GM12878 (cell line): Measurements from ENCODE around the gene FANCC. TPM values are rescaled to one million over a fixed set of nuclear protein-coding genes. Genes with fewer than 3 reads are reported as not detected.

Experiments used
- ATAC-seq: fragments of 200-7000 bp; cut with Tn5 transposase; 3 replicates; pipeline ENCODE4 v1.9.1; 2020; ENCODE audit warnings: mild to moderate bottlenecking, moderate library complexity
- BruUV-seq: library from RNA; stranded (reverse); fragments of 400-500 nt; replicated peaks from 2 replicates; lab custom pipeline; 2021; lab: Mats Ljungman, UMichigan
- CTCF ChIA-PET: fragments of 300-600 bp; sonication (Branson Sonifier 250); formaldehyde crosslinking; extraction: SDS; loops from one replicate; lab custom pipeline; 2021; ENCODE audit warnings: inconsistent platforms; lab: Yijun Ruan, JAX
- POLR2A ChIA-PET: fragments of 350-600 bp; formaldehyde crosslinking; extraction: SDS; loops from one replicate; lab custom pipeline; 2021; ENCODE audit warnings: inconsistent platforms; lab: Charles Lee
- RAD21 ChIA-PET: fragments of 300-600 bp; sonication (Branson Sonifier 250); formaldehyde crosslinking; loops from one replicate; lab custom pipeline; 2023; ENCODE audit warnings: antibody characterized with exemption; ENCODE audit not compliant: unreplicated experiment; lab: Charles Lee
- SMC1A ChIA-PET: fragments of 300-600 bp; sonication (Branson Sonifier 250); formaldehyde crosslinking; loops from one replicate; lab custom pipeline; 2023; ENCODE audit not compliant: unreplicated experiment, uncharacterized antibody; lab: Charles Lee
- DNase-seq: peaks from one replicate; pipeline ENCODE4 v3.0.0-alpha.2; 2011; ENCODE audit warnings: low read depth, low spot score
- FAIRE-seq: peaks from 3 replicates; lab custom pipeline; 2011; peaks lifted over from hg19 to GRCh38; lab: Jason Lieb, UNC
- H2AFZ ChIP-seq: 2 replicates; pipeline ENCODE4 v1.6.0; 2011; ENCODE audit warnings: low read depth, low read length, control low read depth; ENCODE audit not compliant: control insufficient read depth
- H3K27ac ChIP-seq: 2 replicates; pipeline ENCODE4 v1.5.1; 2011; ENCODE audit warnings: control low read depth; ENCODE audit not compliant: control insufficient read depth, insufficient read depth
- H3K27me3 ChIP-seq, 2 experiments: replicated peaks in 1 of 2; 2 replicates each; pipeline versions ENCODE4 v1.6.0 to v1.6.1; 2011; ENCODE audit warnings: low read length in 1 of 2; ENCODE audit not compliant: control insufficient read depth in 2 of 2, insufficient read depth in 2 of 2
- H3K36me3 ChIP-seq, 2 experiments: 2 replicates each; pipeline ENCODE4 v1.5.1; 2011; ENCODE audit warnings: low read length in 1 of 2; ENCODE audit not compliant: control insufficient read depth in 2 of 2, insufficient read depth in 2 of 2
- H3K4me1 ChIP-seq: 2 replicates; pipeline ENCODE4 v1.6.1; 2011; ENCODE audit warnings: mild to moderate bottlenecking, low read length, moderate library complexity, mixed read lengths; ENCODE audit not compliant: control insufficient read depth, insufficient read depth
- H3K4me2 ChIP-seq: 2 replicates; pipeline ENCODE4 v1.6.0; 2011; ENCODE audit warnings: control low read depth; ENCODE audit not compliant: control insufficient read depth, insufficient read depth
- H3K4me3 ChIP-seq: fragments of 200-600 bp; sonication (generic); 2 replicates; pipeline ENCODE4 v1.5.1; 2016
- H3K79me2 ChIP-seq: 2 replicates; pipeline ENCODE4 v1.6.0; 2011; ENCODE audit warnings: low read length; ENCODE audit not compliant: control insufficient read depth, insufficient read depth
- H3K9ac ChIP-seq: 2 replicates; pipeline ENCODE4 v1.8.0; 2011; ENCODE audit warnings: low read length, control low read depth, mixed read lengths; ENCODE audit not compliant: control insufficient read depth, insufficient read depth
- H3K9me3 ChIP-seq: replicated peaks from 3 replicates; pipeline ENCODE4 v1.5.1; 2011; ENCODE audit warnings: mild to moderate bottlenecking, low read length; ENCODE audit not compliant: control insufficient read depth, insufficient read depth
- H4K20me1 ChIP-seq: 2 replicates; pipeline ENCODE4 v1.6.0; 2011; ENCODE audit not compliant: control insufficient read depth, insufficient read depth
- BCL3 ChIP-seq: IDR thresholded peaks from 2 replicates; pipeline ENCODE4 v1.6.1; 2011; ENCODE audit warnings: borderline replicate concordance, low read depth, mild to moderate bottlenecking, moderate library complexity, low read length; ENCODE audit not compliant: insufficient read depth, poor library complexity, severe bottlenecking
- BCLAF1 ChIP-seq: fragments of 450-650 bp; IDR thresholded peaks from 2 replicates; pipeline ENCODE4 v1.6.1; 2017; ENCODE audit warnings: antibody characterized with exemption, mild to moderate bottlenecking, moderate library complexity
- BHLHE40 ChIP-seq, 2 experiments: fragments of 450-650 bp in 1 of 2; IDR thresholded peaks; 2 replicates each; pipeline ENCODE4 v1.6.1; 2011 to 2017; ENCODE audit warnings: low read depth in 2 of 2, borderline replicate concordance in 1 of 2, improper control_type of control experiment in 1 of 2, low read length in 1 of 2, mild to moderate bottlenecking in 1 of 2
- EED ChIP-seq: sonication (generic); IDR thresholded peaks from 2 replicates; pipeline ENCODE4 v1.6.1; 2016; ENCODE audit warnings: antibody characterized with exemption, low read depth
- MAX ChIP-seq: IDR thresholded peaks from 2 replicates; pipeline ENCODE4 v1.6.1; 2012; ENCODE audit warnings: low read depth, low read length, improper control_type of control experiment
- NR2C2 ChIP-seq: IDR thresholded peaks from 2 replicates; pipeline ENCODE4 v1.6.1; 2011; ENCODE audit warnings: borderline replicate concordance, low read depth; ENCODE audit not compliant: control insufficient read depth, insufficient read length
- PKNOX1 ChIP-seq: fragments of 450-650 bp; IDR thresholded peaks from 2 replicates; pipeline ENCODE4 v1.6.1; 2016; ENCODE audit warnings: mild to moderate bottlenecking
- POLR2AphosphoS5 ChIP-seq: IDR thresholded peaks from 2 replicates; pipeline ENCODE4 v1.6.1; 2011; ENCODE audit warnings: mild to moderate bottlenecking, low read length, inconsistent platforms
- RAD51 ChIP-seq: fragments of 450-650 bp; IDR thresholded peaks from 2 replicates; pipeline ENCODE4 v1.6.1; 2016; ENCODE audit warnings: moderate library complexity, mild to moderate bottlenecking, inconsistent platforms
- SMARCA5 ChIP-seq: fragments of 450-650 bp; IDR thresholded peaks from 2 replicates; pipeline ENCODE4 v1.6.1; 2017; ENCODE audit warnings: mild to moderate bottlenecking
- STAT1 ChIP-seq: fragments of 450-650 bp; conservative IDR thresholded peaks from 2 replicates; pipeline ENCODE4 v1.6.1; 2014; ENCODE audit warnings: antibody characterized with exemption, mild to moderate bottlenecking
- STAT3 ChIP-seq: IDR thresholded peaks from 2 replicates; pipeline ENCODE4 v1.6.1; 2011; ENCODE audit warnings: low read depth, low read length, improper control_type of control experiment
- WRNIP1 ChIP-seq: IDR thresholded peaks from 2 replicates; pipeline ENCODE4 v1.6.1; 2011; ENCODE audit warnings: low read depth, low read length, improper control_type of control experiment, borderline replicate concordance
- YBX1 ChIP-seq: fragments of 450-650 bp; IDR thresholded peaks from 2 replicates; pipeline ENCODE4 v1.6.1; 2016; ENCODE audit warnings: antibody characterized with exemption
- ZBTB11 ChIP-seq: fragments of 450-650 bp; formaldehyde crosslinking; IDR thresholded peaks from 2 replicates; pipeline ENCODE4 v1.5.0; 2022; ENCODE audit warnings: mild to moderate bottlenecking, missing genetic modification characterization
- WGBS: methylation state at CpG from one replicate; pipeline ENCODE4 v1.1.6; 2016; ENCODE audit warnings: low lambda C conversion rate; ENCODE audit not compliant: insufficient replicate concordance, insufficient coverage; ENCODE audit errors: missing lambda C conversion rate; 5-methylcytosine and 5-hydroxymethylcytosine counted together
- in situ Hi-C: fragments of 300-500 bp; cut with MboI; formaldehyde crosslinking; loops from 9 replicates; pipeline ENCODE4 v1.14.3; 2018; ENCODE audit warnings: mixed read lengths
- intact Hi-C: fragments of 100-400 bp; cut with micrococcal nuclease; formaldehyde crosslinking; loops from one replicate; pipeline ENCODE4 v1.14.2; 2022; ENCODE audit not compliant: unreplicated experiment
- polyA plus RNA-seq, 11 experiments: library from polyadenylated mRNA; depleted of rRNA in 4 of 11; unstranded in 6 of 11; stranded (reverse) in 5 of 11; fragments of >200 nt; fragmentation: Nextera tagmentation in 4 of 11; fragmentation: Illumina TruSeq in 1 of 11; extraction: Ambion mirVana in 4 of 11; extraction: Trizol in 1 of 11; gene quantifications; 1 replicate in 1 of 11; 2 replicates in 10 of 11; pipeline versions ENCODE4 v1.2.1 to v1.2.3, GENCODE V29; 2011 to 2016; ENCODE audit warnings: inconsistent platforms in 2 of 11, missing spikeins in 2 of 11, low read depth in 1 of 11
- total RNA-seq, 4 experiments: library from RNA; depleted of rRNA in 3 of 4; stranded (reverse); fragments of >200 nt in 3 of 4; fragmentation: Illumina TruSeq in 1 of 4; extraction: Trizol in 1 of 4; gene quantifications; 2 replicates each; pipeline versions ENCODE4 v1.2.1 to v1.2.3, GENCODE V29; 2013 to 2021

Gene FANCC
- total and polyA plus RNA-seq, 10 of the 15 experiments (the other 5 are each of a cell fraction or from before 2014, with no cell fraction given): 1.2 to 16.8 (median 10.5) TPM

GRCh38 chr9:95060916-95061315 lies 256.6 kb downstream of the FANCC start:
- CTCF ChIA-PET: interaction anchor here (1.1 to 1.3 kb wide), 4 partner anchors 13 to 392 kb away, joined by 3 to 5 read pairs (median 4); no protein-coding TSS in a partner anchor
- SMC1A ChIA-PET: no interaction called here
- no peaks in the 10 kb centered on the region for H3K27me3 ChIP-seq
- no peak overlapping the region for H3K4me3 ChIP-seq
- 96% methylated on average over 2 of the region's 2 CpGs for whole genome bisulfite sequencing
- no peak overlapping the region for H3K4me2 ChIP-seq
- BruUV-seq: no TSS peak
- H3K4me1 ChIP-seq: no peaks in the 10 kb centered on the region
- no peak for FAIRE-seq
- RAD21 ChIA-PET: interaction anchor here (1.0 kb wide), 1 partner anchor 66 kb away, joined by 3 read pairs; no protein-coding TSS in a partner anchor
- ATAC-seq: no peak
- H3K9ac ChIP-seq: no peak overlapping the region
- no peak for DNase-seq
- no peaks in the 10 kb centered on the region for H4K20me1 ChIP-seq
- POLR2A ChIA-PET: no interaction called here
- no peaks in the 10 kb centered on the region for H3K9me3 ChIP-seq
- H3K79me2 ChIP-seq: no peaks in the 10 kb centered on the region
- no peak overlapping the region for H3K27ac ChIP-seq
- intact Hi-C loops (no loop called here), in situ Hi-C loops (no loop called here)
- H2AFZ ChIP-seq: no peak overlapping the region
- H3K36me3 ChIP-seq: peaks cover 4% of the 10 kb centered on the region in 2 experiments; a peak in 2 of 4 replicates
- TF ChIP-seq YBX1: no peak
- no peak for TF ChIP-seq RAD51
- TF ChIP-seq STAT3: no peak
- no peak for TF ChIP-seq SMARCA5
- TF ChIP-seq NR2C2: no peak
- no peak for TF ChIP-seq ZBTB11 (CRISPR knock-in tag)
- TF ChIP-seq STAT1: no peak
- TF ChIP-seq BCL3: no peak
- TF ChIP-seq POLR2AphosphoS5: no peak
- TF ChIP-seq MAX: no peak
- no peak for TF ChIP-seq WRNIP1
- TF ChIP-seq EED: no peak
- TF ChIP-seq BHLHE40 (IDR thresholded peaks at IDR 0.05; ENCODE audit: borderline replicate concordance in 1 of 2, low read depth in 2 of 2, low read length in 1 of 2): no peak
- TF ChIP-seq PKNOX1: no peak
- no peak for TF ChIP-seq BCLAF1
